ENCODE results near the gene SELENON. TPM values are rescaled to one million over a fixed set of nuclear protein-coding genes. Genes with fewer than 3 reads are reported as not detected.

Gene SELENON
- total and polyA plus RNA-seq, 9 of the 15 experiments (the other 6 are each of a cell fraction or from before 2014, with no cell fraction given): 0.43 to 26.7 (median 7.0) TPM

DNA sequence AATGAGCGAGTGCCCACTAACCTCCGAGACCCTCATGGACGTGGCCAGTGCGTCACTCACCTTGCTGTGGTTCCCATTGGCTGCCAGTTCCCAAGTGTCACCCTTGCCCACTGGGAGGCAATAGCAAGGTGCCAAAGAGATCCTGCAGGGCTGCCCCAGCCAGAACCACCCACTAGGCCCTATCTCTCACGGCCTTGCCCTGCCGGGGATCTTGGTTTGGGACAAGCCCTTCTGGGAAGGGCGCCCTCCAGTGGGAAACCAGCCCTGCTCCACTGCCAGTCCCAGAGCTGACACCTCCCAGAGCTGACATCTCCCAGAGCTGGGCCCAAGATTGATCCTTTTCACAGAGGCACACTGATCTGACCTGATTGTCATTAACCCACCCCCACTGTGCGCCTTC is 2.1 kb upstream of the SELENON start:
- Histone ChIP-seq H4K20me1 (replicated peaks; ENCODE audit: control insufficient read depth, insufficient read depth, low read length) (no peaks in the 10 kb centered on the region), H3K27ac (ENCODE audit: extremely low read depth, low read depth, low read length) (no peak overlapping the region), H3K79me2 (ENCODE audit: control insufficient read depth, insufficient read depth, low read length) (no peaks in the 10 kb centered on the region), H3K27me3 (ENCODE audit: control insufficient read depth in 2 of 2, insufficient read depth in 2 of 2, low read length in 2 of 2) (peaks cover 19 to 35% of the 10 kb centered on the region in 2 experiments), H3K36me3 (ENCODE audit: control insufficient read depth, insufficient read depth, low read length) (no peaks in the 10 kb centered on the region), H3K4me3 (no peak overlapping the region), H3K4me1 (replicated peaks in 1 of 2; ENCODE audit: control insufficient read depth in 2 of 2, insufficient read depth in 2 of 2, low read length in 2 of 2) (peaks cover 13 to 20% of the 10 kb centered on the region in 2 experiments; a peak in 4 of 5 replicates), H2AFZ (ENCODE audit: low read depth, low read length) (no peak overlapping the region; the same call in 1 of the 2 replicates), H3K9ac (ENCODE audit: insufficient read depth in 1 of 2, low read depth in 2 of 2, low read length in 2 of 2) (peak overlapping the region in 1 of 2 experiments; percentile 29; a peak in 1 of 4 replicates), H3K9me3 (replicated peaks; ENCODE audit: control insufficient read depth, insufficient read depth, low read depth, low read length) (no peaks in the 10 kb centered on the region), H3K9me1 (ENCODE audit: control insufficient read depth, insufficient read depth, low read length) (no peaks in the 10 kb centered on the region), H3K4me2 (ENCODE audit: insufficient read depth, low read length) (no peak overlapping the region)
- ChIA-PET POLR2A (no interaction called here), CTCF (ENCODE audit: low intra/inter-chr PET ratio) (interaction anchor here (0.5 to 3.3 kb wide), 2 partner anchors 125 to 189 kb away, joined by 6 to 15 read pairs; no protein-coding TSS in a partner anchor)
- peak; percentile 67 to 81 (median 72) for DNase-seq (ENCODE audit: extremely low read depth in 1 of 4, low spot score in 3 of 4)
- WGBS (ENCODE audit: insufficient coverage, low coverage, missing lambda C conversion rate): 48% methylated on average over 8 of the region's 8 CpGs
- peak; percentile 77 for ATAC-seq
- no TSS peak for BruUV-seq (replicated peaks)
- FAIRE-seq: peak; percentile 37
- intact Hi-C loops (cut with micrococcal nuclease): loop anchor here (2.0 to 10.0 kb wide), 4 partner anchors 37 to 256 kb away; partner anchors contain the start of gene LDLRAP1
- in situ Hi-C loops (cut with MboI): loop anchor here (5.0 kb wide), 1 partner anchor 186 kb away; no protein-coding TSS in a partner anchor
- TF ChIP-seq SRF (CRISPR knock-in tag; IDR thresholded peaks at IDR 0.05): peak in 1 of 2 experiments; percentile 25; a peak in 1 of 4 replicates
- peak; percentile 34; the same call in 1 of the 2 replicates for TF ChIP-seq ZFX (CRISPR knock-in tag; IDR thresholded peaks at IDR 0.05)
- no peak for TF ChIP-seq SIN3B (IDR thresholded peaks at IDR 0.05; ENCODE audit: low read depth)
- TF ChIP-seq MAZ (CRISPR knock-in tag; conservative IDR thresholded peaks at IDR 0.05 in 1 of 2, IDR thresholded peaks at IDR 0.05 in 1 of 2): peak in 1 of 2 experiments; percentile 51; a peak in 1 of 4 replicates
- no peak for TF ChIP-seq ZNF316 (IDR thresholded peaks at IDR 0.05)
- TF ChIP-seq KLF16 (IDR thresholded peaks at IDR 0.05): no peak
- TF ChIP-seq XRCC5 (IDR thresholded peaks at IDR 0.05; ENCODE audit: low read depth, low read length): 0 out of 2 replicates have a peak, but pooled peaks have one; percentile 59
- peak; percentile 37; the same call in 1 of the 2 replicates for TF ChIP-seq PKNOX1 (IDR thresholded peaks at IDR 0.05)
- peak; percentile 22 to 64; a peak in 3 of 4 replicates for TF ChIP-seq RAD21 (CRISPR knock-in tag; conservative IDR thresholded peaks at IDR 0.05 in 1 of 2, IDR thresholded peaks at IDR 0.05 in 1 of 2)
- no peak for TF ChIP-seq RUNX1 (IDR thresholded peaks at IDR 0.05; ENCODE audit: low read depth)
- TF ChIP-seq SMC3 (conservative IDR thresholded peaks at IDR 0.05; ENCODE audit: insufficient read depth, low read depth, low read length): peak; percentile 67; the same call in 1 of the 2 replicates
- peak; percentile 7 for TF ChIP-seq MEIS2 (IDR thresholded peaks at IDR 0.05; ENCODE audit: partially characterized antibody)
- peak; percentile 48; the same call in 1 of the 2 replicates for TF ChIP-seq STAG1 (CRISPR knock-in tag; IDR thresholded peaks at IDR 0.05; ENCODE audit: borderline replicate concordance)
- TF ChIP-seq MCM2 (IDR thresholded peaks at IDR 0.05; ENCODE audit: low read depth): no peak
- TF ChIP-seq TARDBP (IDR thresholded peaks at IDR 0.05): 0 out of 2 replicates have a peak, but pooled peaks have one; percentile 29
- TF ChIP-seq, protein P1, sequence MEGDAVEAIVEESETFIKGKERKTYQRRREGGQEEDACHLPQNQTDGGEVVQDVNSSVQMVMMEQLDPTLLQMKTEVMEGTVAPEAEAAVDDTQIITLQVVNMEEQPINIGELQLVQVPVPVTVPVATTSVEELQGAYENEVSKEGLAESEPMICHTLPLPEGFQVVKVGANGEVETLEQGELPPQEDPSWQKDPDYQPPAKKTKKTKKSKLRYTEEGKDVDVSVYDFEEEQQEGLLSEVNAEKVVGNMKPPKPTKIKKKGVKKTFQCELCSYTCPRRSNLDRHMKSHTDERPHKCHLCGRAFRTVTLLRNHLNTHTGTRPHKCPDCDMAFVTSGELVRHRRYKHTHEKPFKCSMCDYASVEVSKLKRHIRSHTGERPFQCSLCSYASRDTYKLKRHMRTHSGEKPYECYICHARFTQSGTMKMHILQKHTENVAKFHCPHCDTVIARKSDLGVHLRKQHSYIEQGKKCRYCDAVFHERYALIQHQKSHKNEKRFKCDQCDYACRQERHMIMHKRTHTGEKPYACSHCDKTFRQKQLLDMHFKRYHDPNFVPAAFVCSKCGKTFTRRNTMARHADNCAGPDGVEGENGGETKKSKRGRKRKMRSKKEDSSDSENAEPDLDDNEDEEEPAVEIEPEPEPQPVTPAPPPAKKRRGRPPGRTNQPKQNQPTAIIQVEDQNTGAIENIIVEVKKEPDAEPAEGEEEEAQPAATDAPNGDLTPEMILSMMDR (IDR thresholded peaks at IDR 0.05 in 2 of 3, conservative IDR thresholded peaks at IDR 0.05 in 1 of 3; ENCODE audit: insufficient read depth in 2 of 3, low read depth in 1 of 3, low read length in 3 of 3): peak; percentile 75 to 83 (median 78)
- TF ChIP-seq L3MBTL2 (IDR thresholded peaks at IDR 0.05): peak; percentile 23; the same call in 1 of the 2 replicates
- TF ChIP-seq JUND (IDR thresholded peaks at IDR 0.05; ENCODE audit: borderline replicate concordance, low read depth, low read length): 0 out of 2 replicates have a peak, but pooled peaks have one; percentile 14
- TF ChIP-seq JUND (tag; IDR thresholded peaks at IDR 0.05; ENCODE audit: borderline replicate concordance, low read depth, low read length): no peak
- 0 out of 4 replicates have a peak, but pooled peaks of 1 of the 2 experiments have one; percentile 37 for TF ChIP-seq RCOR1 (IDR thresholded peaks at IDR 0.05; ENCODE audit: borderline replicate concordance in 1 of 2, low read depth in 2 of 2, low read length in 2 of 2)

All from K562 (cell line).